ENCODE measurements around the gene ACSF2.

Gene ACSF2

GRCh38 chr17:50478391-50479381 is 52.7 kb downstream of the ACSF2 start, which contains the start of gene RSAD1:
TSS of gene RSAD1 (plus strand) at chr17:50478860. CDS start at chr17:50478885, 25 bp downstream.
- DNase-seq (ENCODE audit: low spot score): peak; percentile 90

DNA sequence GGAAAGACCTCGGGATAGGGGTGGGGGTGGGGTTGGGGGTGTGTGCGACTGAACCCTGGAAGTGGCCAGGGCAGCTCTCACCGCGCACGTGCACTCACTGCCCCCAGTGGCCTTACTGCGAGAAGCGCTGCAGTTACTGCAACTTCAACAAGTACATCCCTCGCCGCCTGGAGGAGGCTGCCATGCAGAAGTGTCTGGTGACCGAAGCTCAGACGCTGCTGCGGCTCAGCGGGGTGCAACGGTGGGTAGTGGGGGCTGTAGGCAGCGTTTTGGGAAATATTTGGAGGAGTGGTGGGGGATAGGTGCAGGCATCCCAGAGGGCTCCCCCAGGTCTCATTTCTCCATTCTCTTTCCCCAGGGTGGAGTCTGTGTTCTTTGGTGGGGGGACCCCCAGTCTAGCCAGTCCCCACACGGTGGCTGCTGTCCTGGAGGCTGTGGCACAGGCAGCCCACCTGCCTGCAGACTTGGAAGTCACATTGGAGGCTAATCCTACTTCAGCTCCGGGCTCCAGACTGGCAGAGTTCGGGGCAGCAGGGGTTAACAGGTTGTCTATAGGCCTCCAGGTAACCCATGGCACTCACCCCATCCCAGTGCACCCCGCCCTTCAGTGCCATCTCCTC is 53.6 kb downstream of the ACSF2 start:
- DNase-seq (ENCODE audit: low spot score): peak; percentile 88

- DNase-seq (ENCODE audit: low spot score): no peak
These were observed 54.2 kb downstream of the ACSF2 start for GRCh38 chr17:50480142-50480764.

- no peak for DNase-seq (ENCODE audit: low spot score)
These were observed 55.0 kb downstream of the ACSF2 start for GRCh38 chr17:50480854-50481490.

- DNase-seq (ENCODE audit: low spot score): no peak
These were observed 55.6 kb downstream of the ACSF2 start for GRCh38 chr17:50481648-50482047.

- no peak for DNase-seq (ENCODE audit: low spot score)
These were observed 56.1 kb downstream of the ACSF2 start for GRCh38 chr17:50482110-50482509.

GRCh38 chr17:50482516-50482915 is 56.5 kb downstream of the ACSF2 start:
- peak; percentile 93 for DNase-seq (ENCODE audit: low spot score)

DNA sequence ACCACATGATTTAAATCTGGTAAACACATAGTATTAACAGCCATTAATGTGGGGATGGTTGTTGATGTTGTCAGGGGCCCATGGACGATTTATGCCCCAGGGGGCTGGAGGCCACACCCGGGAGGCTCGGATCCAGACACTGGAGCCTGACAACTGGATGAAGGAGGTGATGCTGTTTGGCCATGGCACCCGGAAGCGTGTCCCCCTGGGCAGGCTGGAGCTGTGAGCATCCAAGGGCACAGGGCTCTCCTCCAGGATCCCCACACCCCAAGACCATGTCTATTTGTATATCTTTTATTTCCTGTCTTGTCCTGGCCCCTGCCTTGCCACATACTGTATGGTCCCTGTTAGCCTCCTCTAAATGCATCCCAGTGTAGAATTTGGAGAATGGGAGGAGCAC is 57.2 kb downstream of the ACSF2 start:
- DNase-seq (ENCODE audit: low spot score): no peak

DNA sequence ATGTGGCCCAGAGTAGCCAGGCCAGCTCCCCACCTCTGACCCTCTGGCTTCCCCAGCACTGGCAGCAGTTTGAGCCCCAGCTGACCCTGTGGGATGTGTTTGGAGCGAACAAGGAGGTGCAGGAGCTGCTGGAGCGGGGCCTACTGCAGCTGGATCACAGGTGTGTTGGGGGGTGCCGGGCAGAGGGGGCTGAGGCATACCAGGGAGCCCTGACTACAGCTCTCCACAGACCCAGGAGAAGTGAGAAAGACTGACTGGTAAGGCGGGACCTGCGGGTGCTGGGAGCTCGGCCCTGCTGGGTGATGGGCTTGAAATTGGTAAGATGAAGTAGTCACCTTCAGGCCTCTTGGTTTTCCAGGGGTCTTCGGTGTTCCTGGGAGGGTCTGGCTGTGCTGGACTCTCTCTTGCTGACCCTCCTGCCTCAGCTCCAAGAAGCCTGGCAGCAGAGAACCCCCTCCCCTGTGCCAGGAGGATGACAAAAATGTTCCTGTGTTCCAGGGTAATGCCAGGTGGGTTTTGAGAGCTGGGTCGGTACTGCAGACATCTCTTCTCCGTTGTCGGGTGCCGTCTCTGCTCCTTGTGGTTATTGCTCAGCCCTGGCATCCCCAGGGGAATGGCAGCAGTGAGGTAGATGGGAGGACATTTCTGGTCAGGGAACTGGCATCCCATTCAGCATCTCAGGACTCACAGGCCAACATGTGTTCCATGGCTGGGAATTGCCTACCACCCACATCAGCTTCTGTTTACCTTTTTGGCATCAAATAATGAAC is 58.6 kb downstream of the ACSF2 start:
- DNase-seq (ENCODE audit: low spot score): no peak

GRCh38 chr17:50487213-50488096 is 61.4 kb downstream of the ACSF2 start:
- no peak for DNase-seq (ENCODE audit: low spot score)

DNA sequence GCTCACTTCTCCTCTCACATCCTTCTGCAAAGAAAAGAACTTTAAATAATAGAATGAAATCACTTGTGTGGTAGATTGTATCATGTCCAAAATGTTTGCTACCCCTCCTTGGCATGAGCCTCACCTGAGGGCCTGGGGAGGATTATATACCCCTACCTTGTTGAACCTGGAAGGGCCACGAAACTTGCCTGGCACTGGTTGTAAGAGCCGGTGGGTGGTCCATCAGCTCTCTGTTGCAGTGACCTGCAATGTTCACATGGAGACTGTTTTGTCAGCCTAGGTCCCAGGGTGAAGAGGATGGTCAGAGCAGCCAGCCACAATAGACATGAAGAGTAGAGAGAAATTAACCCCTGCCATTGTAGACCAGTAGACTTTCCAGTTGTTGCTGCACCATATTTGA is 62.9 kb downstream of the ACSF2 start:
- DNase-seq (ENCODE audit: low spot score): no peak

- no peak for DNase-seq (ENCODE audit: low spot score)
These were observed 65.5 kb downstream of the ACSF2 start for GRCh38 chr17:50491505-50491904.

DNA sequence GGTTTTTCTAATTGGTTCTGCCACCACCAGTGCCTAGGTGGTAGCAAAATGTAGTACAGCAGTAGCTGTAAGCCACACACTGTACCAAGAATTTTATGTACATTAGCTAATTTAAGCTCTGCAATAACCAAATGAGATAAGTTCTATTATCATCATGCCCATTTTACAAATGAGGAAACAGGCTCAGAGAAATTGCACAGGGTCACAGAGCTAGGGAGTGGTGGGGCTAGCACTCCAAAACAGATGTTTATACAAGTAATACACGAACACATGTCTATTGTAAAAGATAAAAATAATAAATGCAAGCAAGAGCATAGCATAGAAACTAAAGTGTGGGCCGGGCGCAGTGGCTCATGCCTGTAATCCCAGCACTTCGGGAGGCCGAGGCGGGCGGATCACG is 66.2 kb downstream of the ACSF2 start:
- no peak for DNase-seq (ENCODE audit: low spot score)

DNA sequence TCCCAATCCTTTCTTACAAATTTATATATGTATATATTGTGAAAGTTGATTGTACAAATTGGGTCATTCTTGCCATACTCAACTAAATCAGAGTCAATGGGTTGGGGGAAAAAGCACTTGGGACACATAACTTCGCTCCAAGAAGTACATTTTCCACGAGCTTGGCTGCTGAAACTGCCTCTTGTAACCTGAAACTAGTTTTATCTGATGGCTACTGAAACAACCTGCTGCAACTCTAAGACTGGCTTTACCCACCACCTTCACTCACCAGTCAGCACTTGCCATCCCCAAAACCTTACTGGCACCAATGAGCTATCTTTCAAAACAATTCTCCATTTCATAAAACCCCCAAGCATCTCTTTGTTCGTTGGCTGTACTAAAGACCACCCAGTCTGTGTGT is 67.7 kb downstream of the ACSF2 start:
- no peak for DNase-seq (ENCODE audit: low spot score)

- no peak for DNase-seq (ENCODE audit: low spot score)
These were observed 69.3 kb downstream of the ACSF2 start for GRCh38 chr17:50495217-50495823.

GRCh38 chr17:50495918-50496317 is 69.9 kb downstream of the ACSF2 start:
- DNase-seq (ENCODE audit: low spot score): no peak

DNA sequence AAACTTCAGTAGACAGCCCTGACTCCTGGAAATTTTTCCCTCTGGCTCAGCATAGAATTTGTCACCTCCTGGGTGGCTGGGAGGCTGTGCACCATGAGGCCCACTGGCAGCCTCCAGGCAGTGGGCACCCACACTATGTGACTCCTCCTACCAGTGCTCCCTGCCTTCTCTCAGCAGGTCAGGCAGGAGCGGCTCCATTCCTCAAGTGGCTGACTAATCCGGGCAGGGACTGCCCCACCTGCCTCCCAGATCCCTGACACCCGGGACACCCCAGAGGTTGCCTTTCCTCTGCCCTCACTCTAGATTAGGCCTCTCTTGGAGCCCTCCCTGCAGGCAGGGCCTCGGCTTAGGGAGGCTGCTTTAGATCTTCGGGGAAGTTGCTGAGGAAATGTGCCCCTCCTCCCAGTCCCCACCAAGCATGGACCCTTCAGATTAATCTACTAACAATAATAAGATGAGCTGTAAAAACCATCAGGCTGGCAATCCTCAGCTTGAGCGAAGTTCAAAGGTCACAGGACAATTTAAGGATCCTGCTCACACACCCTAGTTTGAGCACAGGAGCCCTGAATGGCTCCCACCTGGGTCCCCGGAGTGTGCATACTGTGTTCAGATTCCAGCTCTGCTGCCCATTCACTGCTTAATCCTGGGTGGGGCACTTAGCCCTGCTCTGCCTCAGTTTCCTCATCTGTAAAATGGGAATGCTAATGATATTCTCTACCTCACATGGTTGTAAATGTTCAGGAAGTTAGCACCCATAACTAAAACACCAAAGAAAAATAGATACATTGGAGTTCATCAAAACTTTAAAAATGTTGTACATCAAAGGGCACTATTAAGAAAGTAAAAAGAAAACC is 72.2 kb downstream of the ACSF2 start:
- DNase-seq (ENCODE audit: low spot score): no peak

DNA sequence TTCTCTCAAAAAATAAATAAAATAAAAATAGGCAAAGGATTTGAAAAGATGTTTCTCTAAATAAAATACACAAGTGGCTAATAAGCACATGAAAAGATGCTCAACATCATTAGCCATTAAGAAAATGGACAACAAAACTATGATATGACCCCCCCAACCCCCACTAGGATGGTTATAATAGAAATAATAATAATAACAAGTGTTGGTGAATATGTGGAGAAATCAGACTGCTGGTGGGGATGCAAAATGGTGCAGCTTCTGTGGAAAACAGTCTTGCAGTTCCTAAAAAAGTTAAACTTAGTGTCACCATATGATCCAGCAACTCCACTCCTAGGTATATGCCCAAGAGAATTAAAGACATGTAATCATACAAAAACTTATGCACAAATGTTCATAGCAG is 73.3 kb downstream of the ACSF2 start:
- DNase-seq (ENCODE audit: low spot score): no peak

DNA sequence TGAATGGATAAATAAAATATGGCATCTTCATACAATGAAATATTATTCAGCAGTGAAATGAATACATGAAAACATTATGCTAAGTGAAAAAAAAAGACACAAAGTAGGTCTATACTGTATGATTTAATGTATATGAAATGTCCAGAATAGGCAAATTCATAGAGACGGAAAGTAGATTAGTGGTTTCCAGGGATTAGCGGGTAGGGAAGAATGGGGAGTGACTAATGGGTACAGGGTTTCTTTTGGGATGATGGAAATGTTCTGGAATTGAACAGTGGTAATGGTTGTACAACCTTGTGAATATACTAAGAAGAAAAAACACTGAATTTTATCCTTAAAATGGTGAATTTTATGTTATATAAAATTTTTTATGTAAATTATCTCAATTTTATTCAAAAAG is 73.7 kb downstream of the ACSF2 start:
- DNase-seq (ENCODE audit: low spot score): no peak

Measured in SW480 (cell line).